Astrocyte (in vitro differentiated cells and primary cell): Measurements from ENCODE around the gene DISP3. TPM values are rescaled to one million over a fixed set of nuclear protein-coding genes. Genes with fewer than 3 reads are reported as not detected.
"Not testable (repeated sequence)": the region's sequence is repeated elsewhere in the genome, so short reads cannot be mapped to it uniquely, and the experiment has no call there.

Experiments
- DNase-seq: peaks from one replicate; pipeline ENCODE4 v3.0.0-alpha.2; 2010; ENCODE audit warnings: low read depth
- FAIRE-seq: peaks from 2 replicates; lab custom pipeline; 2011; peaks lifted over from hg19 to GRCh38; lab: Jason Lieb, UNC
- H2AFZ ChIP-seq: 2 replicates; pipeline ENCODE4 v1.6.0; 2012; ENCODE audit warnings: low read depth, low read length, inconsistent platforms
- H3K27ac ChIP-seq: 2 replicates; pipeline ENCODE4 v1.5.1; 2011; ENCODE audit warnings: low read depth, low read length, inconsistent platforms
- H3K27me3 ChIP-seq: 2 replicates; pipeline ENCODE4 v1.6.0; 2011; ENCODE audit warnings: low read length, inconsistent platforms; ENCODE audit not compliant: insufficient read depth
- H3K36me3 ChIP-seq: 2 replicates; pipeline ENCODE4 v1.5.1; 2011; ENCODE audit warnings: low read length, inconsistent platforms; ENCODE audit not compliant: insufficient read depth
- H3K4me1 ChIP-seq: 2 replicates; pipeline ENCODE4 v1.5.1; 2011; ENCODE audit warnings: low read length, inconsistent platforms; ENCODE audit not compliant: insufficient read depth
- H3K4me2 ChIP-seq: 2 replicates; pipeline ENCODE4 v1.6.0; 2012; ENCODE audit warnings: low read length, inconsistent platforms
- H3K4me3 ChIP-seq: 2 replicates; pipeline ENCODE4 v1.5.1; 2011; ENCODE audit warnings: low read depth, mild to moderate bottlenecking, low read length, inconsistent platforms; ENCODE audit not compliant: insufficient read depth
- H3K79me2 ChIP-seq: 2 replicates; pipeline ENCODE4 v1.6.0; 2012; ENCODE audit warnings: mild to moderate bottlenecking, low read length, inconsistent platforms; ENCODE audit not compliant: insufficient read depth
- H3K9ac ChIP-seq: 2 replicates; pipeline ENCODE4 v1.6.0; 2012; ENCODE audit warnings: mild to moderate bottlenecking, low read length, inconsistent platforms
- H3K9me3 ChIP-seq: 2 replicates; pipeline ENCODE4 v1.5.1; 2012; ENCODE audit warnings: low read depth, mild to moderate bottlenecking, low read length, inconsistent platforms; ENCODE audit not compliant: insufficient read depth
- H4K20me1 ChIP-seq: 2 replicates; pipeline ENCODE4 v1.6.0; 2012; ENCODE audit warnings: low read length, inconsistent platforms; ENCODE audit not compliant: insufficient read depth
- H3K27ac Mint-ChIP-seq: one replicate; pipeline ENCODE4 v1.8.0; 2021; ENCODE audit warnings: mild to moderate bottlenecking, mixed read lengths; ENCODE audit not compliant: unreplicated experiment
- H3K27me3 Mint-ChIP-seq: one replicate; pipeline ENCODE4 v1.8.0; 2021; ENCODE audit warnings: low read depth, mixed read lengths; ENCODE audit not compliant: unreplicated experiment
- H3K36me3 Mint-ChIP-seq: one replicate; pipeline ENCODE4 v1.8.0; 2021; ENCODE audit warnings: low read depth, mixed read lengths; ENCODE audit not compliant: unreplicated experiment
- H3K4me1 Mint-ChIP-seq: one replicate; pipeline ENCODE4 v1.8.0; 2021; ENCODE audit warnings: low read depth, mixed read lengths; ENCODE audit not compliant: unreplicated experiment
- H3K4me3 Mint-ChIP-seq: one replicate; pipeline ENCODE4 v1.8.0; 2021; ENCODE audit warnings: mild to moderate bottlenecking, moderate library complexity, mixed read lengths; ENCODE audit not compliant: unreplicated experiment
- H3K9me3 Mint-ChIP-seq: one replicate; pipeline ENCODE4 v1.8.0; 2021; ENCODE audit warnings: mild to moderate bottlenecking, mixed read lengths; ENCODE audit not compliant: unreplicated experiment
- EZH2 ChIP-seq: IDR thresholded peaks from 2 replicates; pipeline ENCODE4 v1.6.1; 2012; ENCODE audit warnings: mild to moderate bottlenecking, low read length, inconsistent platforms; ENCODE audit not compliant: insufficient read depth
- total RNA-seq: library from RNA; stranded (reverse); gene quantifications from 2 replicates; pipeline ENCODE4 v1.2.1, GENCODE V29; 2021
- TF ChIP-seq, protein P1 (sequence below): IDR thresholded peaks from 2 replicates; pipeline ENCODE4 v1.5.1; 2011; ENCODE audit warnings: low read depth, mild to moderate bottlenecking, inconsistent platforms, low read length, moderate library complexity; ENCODE audit not compliant: insufficient read depth

DISP3 gene
- total RNA-seq, 1 donor from 2014 or later, result 0.32 TPM

DNA sequence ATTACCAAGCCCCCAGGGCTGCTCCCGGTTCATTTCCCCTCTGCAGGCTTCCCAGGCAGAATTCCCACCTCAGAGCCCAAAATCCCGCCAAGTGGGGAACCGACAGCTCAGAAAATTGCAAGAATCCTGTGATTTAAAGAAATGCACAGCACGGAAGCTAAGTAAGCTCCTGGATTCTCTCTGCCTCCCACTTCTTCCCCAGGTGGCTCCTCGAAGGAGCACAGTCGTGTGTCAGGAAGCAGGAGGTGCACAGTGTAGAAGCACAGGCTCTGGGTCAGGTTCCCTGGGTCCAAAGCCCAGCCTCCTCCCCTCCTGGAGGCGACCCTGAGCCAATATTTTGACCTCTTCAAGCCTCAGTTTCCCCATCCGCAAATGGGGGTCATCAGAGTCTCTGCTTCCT is 100.6 kb downstream of the DISP3 start:
- peaks cover 61% of the 10 kb centered on the region for H3K27me3 Mint-ChIP-seq
- no peak overlapping the region for H2AFZ ChIP-seq
- H3K9ac ChIP-seq, result no peak overlapping the region
- DNase-seq (no peak), FAIRE-seq (no peak)
- H3K4me1 ChIP-seq, result no peaks in the 10 kb centered on the region
- no peak for TF ChIP-seq EZH2
- TF ChIP-seq, protein P1, sequence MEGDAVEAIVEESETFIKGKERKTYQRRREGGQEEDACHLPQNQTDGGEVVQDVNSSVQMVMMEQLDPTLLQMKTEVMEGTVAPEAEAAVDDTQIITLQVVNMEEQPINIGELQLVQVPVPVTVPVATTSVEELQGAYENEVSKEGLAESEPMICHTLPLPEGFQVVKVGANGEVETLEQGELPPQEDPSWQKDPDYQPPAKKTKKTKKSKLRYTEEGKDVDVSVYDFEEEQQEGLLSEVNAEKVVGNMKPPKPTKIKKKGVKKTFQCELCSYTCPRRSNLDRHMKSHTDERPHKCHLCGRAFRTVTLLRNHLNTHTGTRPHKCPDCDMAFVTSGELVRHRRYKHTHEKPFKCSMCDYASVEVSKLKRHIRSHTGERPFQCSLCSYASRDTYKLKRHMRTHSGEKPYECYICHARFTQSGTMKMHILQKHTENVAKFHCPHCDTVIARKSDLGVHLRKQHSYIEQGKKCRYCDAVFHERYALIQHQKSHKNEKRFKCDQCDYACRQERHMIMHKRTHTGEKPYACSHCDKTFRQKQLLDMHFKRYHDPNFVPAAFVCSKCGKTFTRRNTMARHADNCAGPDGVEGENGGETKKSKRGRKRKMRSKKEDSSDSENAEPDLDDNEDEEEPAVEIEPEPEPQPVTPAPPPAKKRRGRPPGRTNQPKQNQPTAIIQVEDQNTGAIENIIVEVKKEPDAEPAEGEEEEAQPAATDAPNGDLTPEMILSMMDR, result no peak
- H3K27ac ChIP-seq, result no peak overlapping the region
- no peaks in the 10 kb centered on the region for H3K9me3 ChIP-seq
- no peak overlapping the region for H3K4me2 ChIP-seq
- H3K79me2 ChIP-seq, result no peaks in the 10 kb centered on the region
- no peaks in the 10 kb centered on the region for H3K36me3 ChIP-seq
- H3K36me3 Mint-ChIP-seq, result no peaks in the 10 kb centered on the region
- H3K27ac Mint-ChIP-seq, result no peak overlapping the region
- H3K4me1 Mint-ChIP-seq, result no peaks in the 10 kb centered on the region
- H3K27me3 ChIP-seq, result peaks cover 20% of the 10 kb centered on the region
- no peak overlapping the region for H3K4me3 ChIP-seq
- no peak overlapping the region for H3K4me3 Mint-ChIP-seq
- H4K20me1 ChIP-seq, result no peaks in the 10 kb centered on the region
- no peaks in the 10 kb centered on the region for H3K9me3 Mint-ChIP-seq

DNA sequence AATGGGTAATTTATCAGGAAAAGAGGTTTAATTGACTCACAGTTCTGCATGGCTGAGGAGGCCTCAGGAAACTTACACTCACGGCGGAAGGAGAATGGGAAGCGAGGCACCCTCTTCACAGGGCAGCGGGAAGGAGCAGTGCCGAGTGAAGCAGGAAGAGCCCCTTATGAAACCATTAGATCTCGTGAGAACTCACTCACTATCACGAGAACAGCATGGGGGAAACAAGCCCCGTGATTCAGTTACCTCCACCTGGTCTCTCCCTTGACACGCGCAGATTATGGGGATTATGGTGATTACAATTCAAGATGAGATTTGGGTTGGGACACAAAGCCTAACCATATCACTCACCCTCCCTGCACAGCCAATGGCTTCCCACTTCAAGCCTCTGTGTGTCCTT is 101.1 kb downstream of the DISP3 start:
- not testable (repeated sequence) for H4K20me1 ChIP-seq, H3K9me3 Mint-ChIP-seq, H3K4me2 ChIP-seq, H3K27ac ChIP-seq, H3K4me3 ChIP-seq, H3K4me1 ChIP-seq, FAIRE-seq, H3K36me3 ChIP-seq, H3K9ac ChIP-seq, DNase-seq, H3K79me2 ChIP-seq, H3K9me3 ChIP-seq, H3K4me1 Mint-ChIP-seq, H3K27ac Mint-ChIP-seq, H2AFZ ChIP-seq, H3K4me3 Mint-ChIP-seq, H3K36me3 Mint-ChIP-seq
- H3K27me3 ChIP-seq, result peaks cover 21% of the 10 kb centered on the region
- peaks cover 61% of the 10 kb centered on the region for H3K27me3 Mint-ChIP-seq

DNA sequence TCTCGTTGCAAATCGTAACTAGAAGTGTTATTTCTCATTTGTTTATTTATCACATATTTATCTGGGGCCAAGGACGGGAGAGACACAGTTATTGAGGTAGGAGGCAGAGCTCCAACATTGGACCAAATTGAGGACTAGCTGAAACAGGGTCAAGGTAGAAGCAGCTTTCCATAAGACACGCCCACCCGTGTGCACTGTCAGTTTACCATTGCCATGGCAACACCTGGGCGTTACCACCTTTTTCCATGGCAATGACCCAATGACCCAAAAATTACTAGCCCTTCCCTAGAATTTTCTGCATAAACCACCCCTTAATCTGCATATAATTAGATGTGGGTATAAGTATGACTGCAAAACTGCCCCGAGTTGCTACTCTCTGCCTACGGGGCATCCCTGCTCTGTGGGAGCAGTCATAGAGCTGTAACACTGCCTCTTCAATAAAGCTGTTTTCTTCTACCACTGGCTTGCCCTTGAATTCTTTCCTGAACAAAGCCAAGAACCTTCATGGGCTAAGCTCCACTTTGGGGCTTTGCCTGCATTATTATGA is 102.6 kb downstream of the DISP3 start:
- Histone ChIP-seq H3K4me1 (no peaks in the 10 kb centered on the region), H3K36me3 (no peaks in the 10 kb centered on the region), H4K20me1 (no peaks in the 10 kb centered on the region), H3K27ac (no peak overlapping the region), H3K79me2 (no peaks in the 10 kb centered on the region), H3K4me3 (no peak overlapping the region), H3K27me3 (peaks cover 26% of the 10 kb centered on the region), H3K9me3 (no peaks in the 10 kb centered on the region), H3K4me2 (no peak overlapping the region), H2AFZ (no peak overlapping the region), H3K9ac (no peak overlapping the region)
- FAIRE-seq, result no peak
- Mint-ChIP-seq H3K36me3 (no peaks in the 10 kb centered on the region), H3K4me1 (no peaks in the 10 kb centered on the region), H3K27me3 (peaks cover 61% of the 10 kb centered on the region), H3K9me3 (no peaks in the 10 kb centered on the region), H3K4me3 (no peak overlapping the region), H3K27ac (no peak overlapping the region)
- no peak for DNase-seq
- TF ChIP-seq EZH2, result no peak
- TF ChIP-seq, protein P1, result no peak
